ENCODE results near the gene LRRTM3.

Gene LRRTM3

GRCh38 chr10:66882271-66882670, 43.6 kb upstream of the LRRTM3 start:
- H3K9me3 ChIP-seq (ENCODE audit: severe bottlenecking): no peaks in the 10 kb centered on the region
- H3K27ac ChIP-seq (ENCODE audit: poor library complexity, severe bottlenecking): no peak overlapping the region
- H3K27me3 ChIP-seq (ENCODE audit: insufficient read depth, poor library complexity, severe bottlenecking): no peaks in the 10 kb centered on the region
- no peak for ATAC-seq (ENCODE audit: low read depth)
- no peaks in the 10 kb centered on the region for H3K4me1 ChIP-seq (ENCODE audit: insufficient read depth, poor library complexity, severe bottlenecking)
- TF ChIP-seq, protein P1, sequence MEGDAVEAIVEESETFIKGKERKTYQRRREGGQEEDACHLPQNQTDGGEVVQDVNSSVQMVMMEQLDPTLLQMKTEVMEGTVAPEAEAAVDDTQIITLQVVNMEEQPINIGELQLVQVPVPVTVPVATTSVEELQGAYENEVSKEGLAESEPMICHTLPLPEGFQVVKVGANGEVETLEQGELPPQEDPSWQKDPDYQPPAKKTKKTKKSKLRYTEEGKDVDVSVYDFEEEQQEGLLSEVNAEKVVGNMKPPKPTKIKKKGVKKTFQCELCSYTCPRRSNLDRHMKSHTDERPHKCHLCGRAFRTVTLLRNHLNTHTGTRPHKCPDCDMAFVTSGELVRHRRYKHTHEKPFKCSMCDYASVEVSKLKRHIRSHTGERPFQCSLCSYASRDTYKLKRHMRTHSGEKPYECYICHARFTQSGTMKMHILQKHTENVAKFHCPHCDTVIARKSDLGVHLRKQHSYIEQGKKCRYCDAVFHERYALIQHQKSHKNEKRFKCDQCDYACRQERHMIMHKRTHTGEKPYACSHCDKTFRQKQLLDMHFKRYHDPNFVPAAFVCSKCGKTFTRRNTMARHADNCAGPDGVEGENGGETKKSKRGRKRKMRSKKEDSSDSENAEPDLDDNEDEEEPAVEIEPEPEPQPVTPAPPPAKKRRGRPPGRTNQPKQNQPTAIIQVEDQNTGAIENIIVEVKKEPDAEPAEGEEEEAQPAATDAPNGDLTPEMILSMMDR (IDR thresholded peaks at IDR 0.05; ENCODE audit: poor library complexity, severe bottlenecking): no peak
- no peaks in the 10 kb centered on the region for H3K36me3 ChIP-seq (ENCODE audit: low read depth)
- H3K4me3 ChIP-seq (ENCODE audit: severe bottlenecking): no peak overlapping the region
- no peak for DNase-seq (ENCODE audit: low spot score)

- no peak overlapping the region for H3K27ac ChIP-seq (ENCODE audit: poor library complexity, severe bottlenecking)
- ATAC-seq (ENCODE audit: low read depth): no peak
Observed at GRCh38 chr10:66886848-66887247, 39.0 kb upstream of the LRRTM3 start.

GRCh38 chr10:66888237-66888636, 37.6 kb upstream of the LRRTM3 start:
- no peak for ATAC-seq (ENCODE audit: low read depth)
- Histone ChIP-seq H3K27me3 (ENCODE audit: insufficient read depth, poor library complexity, severe bottlenecking) (no peaks in the 10 kb centered on the region), H3K9me3 (ENCODE audit: severe bottlenecking) (no peaks in the 10 kb centered on the region), H3K36me3 (ENCODE audit: low read depth) (no peaks in the 10 kb centered on the region), H3K4me3 (ENCODE audit: severe bottlenecking) (no peak overlapping the region), H3K4me1 (ENCODE audit: insufficient read depth, poor library complexity, severe bottlenecking) (no peaks in the 10 kb centered on the region), H3K27ac (ENCODE audit: poor library complexity, severe bottlenecking) (no peak overlapping the region)
- no peak for DNase-seq (ENCODE audit: low spot score)
- TF ChIP-seq, protein P1 (IDR thresholded peaks at IDR 0.05; ENCODE audit: poor library complexity, severe bottlenecking): no peak

More at GRCh38 chr10:66886848-66887247, 39.0 kb upstream of the LRRTM3 start:
- no peak overlapping the region for H3K4me3 ChIP-seq (ENCODE audit: severe bottlenecking)
- H3K27me3 ChIP-seq (ENCODE audit: insufficient read depth, poor library complexity, severe bottlenecking): no peaks in the 10 kb centered on the region
- no peaks in the 10 kb centered on the region for H3K36me3 ChIP-seq (ENCODE audit: low read depth)
- no peaks in the 10 kb centered on the region for H3K9me3 ChIP-seq (ENCODE audit: severe bottlenecking)
- TF ChIP-seq, protein P1 (IDR thresholded peaks at IDR 0.05; ENCODE audit: poor library complexity, severe bottlenecking): no peak
- H3K4me1 ChIP-seq (ENCODE audit: insufficient read depth, poor library complexity, severe bottlenecking): no peaks in the 10 kb centered on the region
- DNase-seq (ENCODE audit: low spot score): no peak

GRCh38 chr10:66892871-66893270, 33.0 kb upstream of the LRRTM3 start:
- DNase-seq (ENCODE audit: low spot score): no peak
- no peak for ATAC-seq (ENCODE audit: low read depth)
- TF ChIP-seq, protein P1 (IDR thresholded peaks at IDR 0.05; ENCODE audit: poor library complexity, severe bottlenecking): no peak
- Histone ChIP-seq H3K27me3 (ENCODE audit: insufficient read depth, poor library complexity, severe bottlenecking) (no peaks in the 10 kb centered on the region), H3K36me3 (ENCODE audit: low read depth) (no peaks in the 10 kb centered on the region), H3K9me3 (ENCODE audit: severe bottlenecking) (no peaks in the 10 kb centered on the region), H3K4me1 (ENCODE audit: insufficient read depth, poor library complexity, severe bottlenecking) (no peaks in the 10 kb centered on the region), H3K4me3 (ENCODE audit: severe bottlenecking) (no peak overlapping the region), H3K27ac (ENCODE audit: poor library complexity, severe bottlenecking) (no peak overlapping the region)

- Histone ChIP-seq H3K4me1 (ENCODE audit: insufficient read depth, poor library complexity, severe bottlenecking) (no peaks in the 10 kb centered on the region), H3K9me3 (ENCODE audit: severe bottlenecking) (no peaks in the 10 kb centered on the region), H3K36me3 (ENCODE audit: low read depth) (no peaks in the 10 kb centered on the region), H3K27me3 (ENCODE audit: insufficient read depth, poor library complexity, severe bottlenecking) (no peaks in the 10 kb centered on the region), H3K27ac (ENCODE audit: poor library complexity, severe bottlenecking) (no peak overlapping the region), H3K4me3 (ENCODE audit: severe bottlenecking) (no peak overlapping the region)
- DNase-seq (ENCODE audit: low spot score) (no peak), ATAC-seq (ENCODE audit: low read depth) (no peak)
- TF ChIP-seq, protein P1 (IDR thresholded peaks at IDR 0.05; ENCODE audit: poor library complexity, severe bottlenecking): no peak
Observed at GRCh38 chr10:66910671-66911070, 15.2 kb upstream of the LRRTM3 start.
